Measurements from ENCODE around the gene MBOAT1.

DNA sequence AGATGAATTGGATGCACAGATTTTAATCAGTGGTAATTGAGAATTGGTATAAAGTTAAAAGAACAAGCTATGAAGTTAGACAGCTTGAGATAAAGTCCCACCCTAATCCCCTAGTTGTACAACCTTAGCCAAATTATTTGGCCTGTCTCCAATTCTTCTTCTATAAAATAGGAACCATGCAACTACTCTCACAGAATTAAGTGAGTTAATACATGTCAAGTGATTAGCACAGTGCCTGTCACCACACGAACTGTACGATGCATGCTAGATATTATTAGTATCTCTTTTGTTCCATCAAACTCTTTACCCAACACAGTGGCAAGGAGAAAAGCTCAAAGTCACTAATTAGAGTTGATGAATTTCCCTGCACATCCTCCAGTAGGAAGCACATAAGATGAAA is 44.7 kb downstream of the MBOAT1 start:
- TF ChIP-seq, protein P1, sequence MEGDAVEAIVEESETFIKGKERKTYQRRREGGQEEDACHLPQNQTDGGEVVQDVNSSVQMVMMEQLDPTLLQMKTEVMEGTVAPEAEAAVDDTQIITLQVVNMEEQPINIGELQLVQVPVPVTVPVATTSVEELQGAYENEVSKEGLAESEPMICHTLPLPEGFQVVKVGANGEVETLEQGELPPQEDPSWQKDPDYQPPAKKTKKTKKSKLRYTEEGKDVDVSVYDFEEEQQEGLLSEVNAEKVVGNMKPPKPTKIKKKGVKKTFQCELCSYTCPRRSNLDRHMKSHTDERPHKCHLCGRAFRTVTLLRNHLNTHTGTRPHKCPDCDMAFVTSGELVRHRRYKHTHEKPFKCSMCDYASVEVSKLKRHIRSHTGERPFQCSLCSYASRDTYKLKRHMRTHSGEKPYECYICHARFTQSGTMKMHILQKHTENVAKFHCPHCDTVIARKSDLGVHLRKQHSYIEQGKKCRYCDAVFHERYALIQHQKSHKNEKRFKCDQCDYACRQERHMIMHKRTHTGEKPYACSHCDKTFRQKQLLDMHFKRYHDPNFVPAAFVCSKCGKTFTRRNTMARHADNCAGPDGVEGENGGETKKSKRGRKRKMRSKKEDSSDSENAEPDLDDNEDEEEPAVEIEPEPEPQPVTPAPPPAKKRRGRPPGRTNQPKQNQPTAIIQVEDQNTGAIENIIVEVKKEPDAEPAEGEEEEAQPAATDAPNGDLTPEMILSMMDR (conservative IDR thresholded peaks at IDR 0.05; ENCODE audit: low read length) = no peak
- no peak for TF ChIP-seq EZH2phosphoT487 (IDR thresholded peaks at IDR 0.05; ENCODE audit: borderline replicate concordance)

All from Loucy (cell line).